Body of pancreas (tissue), 4 donors: Measurements from ENCODE around the gene GLIPR2.

Source experiments
- POLR2A ChIP-seq, 3 donors: fragments of 450-650 bp; IDR thresholded peaks; one replicate each; pipeline ENCODE4 v1.6.1; 2016; ENCODE audit warnings: antibody characterized with exemption in 3 of 3, mild to moderate bottlenecking in 2 of 3
- TF ChIP-seq, protein P1 (sequence below), 7 experiments: fragments of 450-650 bp in 4 of 7; fragments of 200-600 bp in 3 of 7; sonication (generic) in 3 of 7; IDR thresholded peaks; one replicate each; pipeline ENCODE4 v1.5.1; 2016 to 2019; ENCODE audit warnings: antibody characterized with exemption in 7 of 7

DNA sequence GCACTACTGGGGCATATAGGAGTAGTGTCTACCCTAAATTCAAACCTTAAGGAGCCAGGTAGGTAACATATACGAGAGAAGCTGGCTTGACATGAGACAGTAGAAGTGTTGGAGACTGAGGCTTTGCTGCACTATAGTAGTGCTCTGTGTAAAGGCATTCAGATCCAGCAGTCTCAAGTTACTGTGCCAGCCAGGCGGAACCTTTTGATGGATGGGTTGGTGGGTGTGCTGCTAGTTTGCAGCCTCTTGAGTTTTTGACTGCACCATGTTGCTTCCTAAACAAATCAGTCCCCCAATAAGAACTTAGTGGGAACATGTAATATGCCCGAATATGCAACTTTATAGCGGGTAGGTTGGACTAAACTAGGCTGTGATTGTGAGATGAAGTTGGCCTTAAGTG, 55.7 kb downstream of the GLIPR2 start:
- TF ChIP-seq, protein P1, sequence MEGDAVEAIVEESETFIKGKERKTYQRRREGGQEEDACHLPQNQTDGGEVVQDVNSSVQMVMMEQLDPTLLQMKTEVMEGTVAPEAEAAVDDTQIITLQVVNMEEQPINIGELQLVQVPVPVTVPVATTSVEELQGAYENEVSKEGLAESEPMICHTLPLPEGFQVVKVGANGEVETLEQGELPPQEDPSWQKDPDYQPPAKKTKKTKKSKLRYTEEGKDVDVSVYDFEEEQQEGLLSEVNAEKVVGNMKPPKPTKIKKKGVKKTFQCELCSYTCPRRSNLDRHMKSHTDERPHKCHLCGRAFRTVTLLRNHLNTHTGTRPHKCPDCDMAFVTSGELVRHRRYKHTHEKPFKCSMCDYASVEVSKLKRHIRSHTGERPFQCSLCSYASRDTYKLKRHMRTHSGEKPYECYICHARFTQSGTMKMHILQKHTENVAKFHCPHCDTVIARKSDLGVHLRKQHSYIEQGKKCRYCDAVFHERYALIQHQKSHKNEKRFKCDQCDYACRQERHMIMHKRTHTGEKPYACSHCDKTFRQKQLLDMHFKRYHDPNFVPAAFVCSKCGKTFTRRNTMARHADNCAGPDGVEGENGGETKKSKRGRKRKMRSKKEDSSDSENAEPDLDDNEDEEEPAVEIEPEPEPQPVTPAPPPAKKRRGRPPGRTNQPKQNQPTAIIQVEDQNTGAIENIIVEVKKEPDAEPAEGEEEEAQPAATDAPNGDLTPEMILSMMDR (IDR thresholded peaks at IDR 0.05), result no peak
- no peak for TF ChIP-seq POLR2A (IDR thresholded peaks at IDR 0.05)
